NCI-H2081 (cell line): ENCODE measurements around the gene TMEM178A.
A peak's percentile ranks its signal among the peaks of the same experiment; 100 is the strongest.
"Not testable (repeated sequence)": the region's sequence is repeated elsewhere in the genome, so short reads cannot be mapped to it uniquely, and the experiment has no call there.

Experiments
- DNase-seq, 2 experiments: peaks; one replicate each; lab custom pipeline; 2025; lab: John Stamatoyannopoulos, UW

TMEM178A gene

DNA sequence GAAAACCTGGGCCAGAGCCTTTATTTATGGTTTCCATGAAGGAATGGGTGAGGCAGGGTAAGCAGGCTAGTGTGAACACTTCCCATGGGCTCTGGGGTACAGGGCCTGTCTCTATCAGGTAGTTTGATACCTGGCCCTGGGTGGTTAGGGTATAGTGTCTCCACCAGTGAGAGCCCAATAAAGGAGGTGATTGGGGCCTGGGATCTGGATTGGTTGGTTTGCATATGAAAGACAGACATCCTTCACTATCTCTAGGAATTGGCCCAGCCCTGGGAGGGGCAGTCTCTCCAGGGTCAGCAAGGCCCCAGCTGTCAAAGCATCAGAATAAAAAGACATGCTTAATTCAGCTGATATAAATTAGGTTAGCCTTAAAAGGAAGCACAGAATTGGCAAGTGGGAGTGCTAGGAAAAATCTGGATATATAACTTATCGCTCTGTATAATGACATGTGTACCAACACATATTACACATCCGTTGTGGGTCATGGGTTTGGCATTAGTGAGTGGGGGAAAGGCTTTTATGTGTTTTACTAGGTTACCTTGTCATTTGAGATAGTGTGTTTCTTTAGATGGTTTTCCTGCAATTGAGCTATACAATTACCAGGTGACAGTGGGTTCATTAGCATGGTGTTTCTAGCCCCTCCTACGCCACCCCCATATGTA lies 18.5 kb upstream of the TMEM178A start:
- DNase-seq: peak in 1 of 2 experiments; percentile 52

DNA sequence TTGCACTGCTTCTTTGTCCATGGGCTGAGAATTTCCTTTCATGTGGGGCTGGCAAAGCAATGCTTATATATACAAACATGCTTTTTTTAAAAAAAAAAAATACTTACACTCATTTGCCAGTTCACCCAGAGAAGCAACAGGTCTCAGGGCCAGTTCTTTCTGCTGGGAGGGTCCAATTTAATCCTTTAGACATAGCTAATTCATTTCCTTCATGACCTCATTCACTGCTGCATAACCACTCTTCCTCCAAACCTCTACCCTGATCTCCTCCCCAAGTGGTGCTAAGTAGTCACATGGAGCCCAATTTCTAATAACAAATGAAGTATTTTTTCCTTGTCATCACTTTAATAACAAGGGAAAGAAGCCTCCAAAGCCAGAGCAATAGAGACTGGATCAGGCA lies 17.1 kb upstream of the TMEM178A start:
- no peak for DNase-seq

DNA sequence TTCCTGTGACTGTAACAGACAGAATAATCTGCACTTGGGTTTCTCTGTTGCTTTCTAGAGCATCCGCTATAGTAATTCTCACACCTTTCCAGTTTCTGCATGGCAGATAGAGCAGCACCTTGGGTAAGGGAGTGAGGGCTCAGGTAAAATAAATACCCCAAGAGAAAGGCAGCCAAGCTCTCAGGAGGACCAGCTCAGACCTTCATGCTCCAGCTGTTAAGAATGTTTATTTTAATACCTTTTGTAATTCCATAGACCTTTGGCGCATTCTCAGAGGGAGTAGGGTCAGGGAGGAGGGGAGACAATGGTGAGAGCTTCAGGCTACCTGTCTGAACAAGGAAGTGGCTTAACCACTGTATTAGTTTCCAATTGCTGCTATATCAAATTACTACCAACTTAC lies 16.2 kb upstream of the TMEM178A start:
- DNase-seq: no peak

DNA sequence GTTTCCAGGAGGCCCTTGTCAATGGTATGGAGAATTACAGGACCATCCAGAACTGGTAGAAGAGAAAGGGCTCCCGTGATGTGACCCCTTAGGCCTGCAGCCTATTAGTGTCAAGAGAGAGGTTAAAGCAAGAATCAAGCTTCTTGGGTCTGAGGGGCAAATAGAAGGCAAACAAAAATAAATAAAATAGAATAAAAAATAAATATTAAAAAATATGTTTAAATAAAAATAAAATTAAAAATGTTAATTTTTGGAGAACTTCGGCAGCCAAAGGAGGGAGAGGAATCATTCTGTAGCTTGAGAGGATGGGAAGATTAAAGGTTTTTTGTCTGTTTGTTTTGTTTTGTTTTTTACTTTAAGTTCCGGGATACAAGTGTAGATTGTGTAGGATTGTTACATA lies 15.2 kb upstream of the TMEM178A start:
- no peak for DNase-seq

GRCh38 chr2:39656215-39656614 lies 9.5 kb upstream of the TMEM178A start:
- not testable (repeated sequence) for DNase-seq

DNA sequence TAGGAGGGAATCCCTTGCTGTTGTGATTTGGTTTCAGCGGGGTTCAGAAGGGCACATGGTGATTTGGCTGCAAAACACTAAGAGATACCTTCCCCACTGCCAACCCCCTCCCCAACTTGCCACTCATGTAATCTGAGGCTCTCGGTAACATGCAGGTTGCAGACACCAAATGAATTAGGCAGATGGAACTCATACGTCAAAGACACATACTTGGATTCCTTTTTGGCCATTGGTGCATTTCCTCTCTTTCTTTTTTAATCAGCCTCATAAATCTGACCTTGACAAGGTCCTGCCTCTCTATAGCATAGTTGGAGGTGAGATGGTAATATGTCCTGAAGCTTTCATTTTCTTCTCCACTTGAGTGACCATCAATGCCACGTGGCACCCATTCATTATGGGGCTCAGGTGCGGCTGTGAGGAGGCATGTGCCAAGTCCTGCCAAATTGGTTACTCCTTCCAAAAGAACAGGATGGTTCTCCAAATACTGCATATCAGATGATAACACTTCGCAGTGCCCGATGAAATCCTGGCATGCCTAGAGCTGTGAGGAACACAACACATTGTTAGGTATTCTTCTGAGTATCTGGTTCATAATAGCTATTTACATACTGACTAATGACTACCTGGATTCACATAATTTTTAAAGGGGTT lies 8.3 kb upstream of the TMEM178A start:
- DNase-seq: no peak

- DNase-seq: no peak
Observed at GRCh38 chr2:39658371-39658770, 7.3 kb upstream of the TMEM178A start.

GRCh38 chr2:39659765-39660611 lies 5.7 kb upstream of the TMEM178A start:
- DNase-seq: no peak

DNA sequence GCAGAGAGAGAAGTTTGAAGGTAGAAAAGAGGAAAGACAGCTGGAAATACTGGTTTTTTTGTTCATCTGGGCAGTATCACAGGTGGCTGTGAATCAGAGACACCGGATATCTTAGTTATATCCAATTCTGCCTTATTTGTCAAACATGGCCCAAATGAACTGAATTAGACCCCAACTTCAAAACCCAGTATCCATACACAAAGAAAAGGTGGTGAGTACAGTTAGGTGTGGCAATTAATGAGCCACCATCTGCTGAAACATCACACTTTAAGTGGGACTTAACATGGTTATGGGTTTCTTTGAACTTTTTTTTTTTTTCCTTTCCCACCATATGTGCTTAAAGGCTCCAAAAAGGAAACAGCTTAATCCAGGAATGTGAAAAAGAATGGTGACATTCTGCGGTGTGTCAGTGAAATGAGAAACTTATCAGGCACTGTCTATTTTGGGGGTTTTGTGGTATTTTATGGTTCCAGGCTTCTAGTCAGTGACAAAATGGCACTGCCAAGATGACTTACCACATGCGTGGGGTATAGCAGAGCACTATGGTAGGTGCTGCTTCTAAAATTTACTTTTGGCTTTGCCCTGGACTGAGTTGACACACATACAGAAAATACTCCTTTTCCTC lies 5.0 kb upstream of the TMEM178A start:
- DNase-seq: no peak

DNA sequence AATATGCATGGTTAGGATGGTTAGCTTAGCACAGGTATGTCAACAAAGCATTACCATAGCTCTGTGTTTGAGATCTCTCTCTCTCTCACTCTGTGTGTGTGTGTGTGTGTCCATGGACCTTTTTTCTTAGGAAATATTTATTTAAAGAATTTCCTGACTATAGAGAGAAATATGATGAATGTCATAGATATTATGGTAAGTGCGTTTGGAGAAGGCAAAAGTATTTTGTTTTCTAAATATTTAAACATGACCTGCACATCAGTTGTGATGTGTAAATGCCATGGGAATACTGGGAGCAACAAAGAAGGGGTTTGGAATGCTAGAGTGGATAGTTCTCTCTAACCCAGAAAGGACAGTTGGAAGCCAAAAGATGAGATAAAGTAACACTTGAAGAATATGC lies 3.9 kb upstream of the TMEM178A start:
- no peak for DNase-seq

DNA sequence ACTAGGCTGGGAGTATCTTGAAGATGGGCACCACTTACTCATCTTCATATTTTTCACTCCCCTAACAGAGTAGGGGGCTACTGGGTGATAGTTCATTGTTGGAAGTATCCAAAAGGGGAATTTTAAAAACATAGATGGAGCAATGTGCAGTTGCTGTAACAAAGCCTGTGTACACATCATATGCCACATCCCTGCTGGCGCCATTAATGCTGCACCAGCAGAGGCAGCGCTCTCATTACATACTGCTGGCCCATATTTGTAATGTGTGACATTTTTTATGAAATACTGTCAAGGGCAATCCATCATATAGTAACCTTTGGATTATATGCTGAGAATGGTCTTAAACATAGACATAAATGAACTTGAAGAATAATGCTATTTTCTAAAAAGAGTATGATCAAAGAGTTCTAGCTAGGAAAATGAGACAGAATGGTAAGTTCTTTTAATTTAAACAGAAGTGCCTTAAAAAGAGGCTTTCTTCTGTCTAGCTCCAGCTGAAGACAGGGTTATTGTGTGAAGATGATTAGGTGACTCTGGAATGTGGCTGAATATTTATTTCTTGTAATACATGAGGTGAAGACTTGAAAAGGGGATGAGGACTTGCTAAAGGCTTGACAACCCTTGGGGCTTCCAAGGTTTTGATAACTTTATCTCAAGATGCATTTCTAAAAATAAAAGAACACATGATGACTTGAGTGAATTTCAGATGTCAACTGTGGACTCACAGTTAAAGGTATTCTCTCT lies 2.4 kb upstream of the TMEM178A start:
- peak in 1 of 2 experiments; percentile 33 for DNase-seq

GRCh38 chr2:39664232-39664887 lies 1.4 kb upstream of the TMEM178A start:
- no peak for DNase-seq

DNA sequence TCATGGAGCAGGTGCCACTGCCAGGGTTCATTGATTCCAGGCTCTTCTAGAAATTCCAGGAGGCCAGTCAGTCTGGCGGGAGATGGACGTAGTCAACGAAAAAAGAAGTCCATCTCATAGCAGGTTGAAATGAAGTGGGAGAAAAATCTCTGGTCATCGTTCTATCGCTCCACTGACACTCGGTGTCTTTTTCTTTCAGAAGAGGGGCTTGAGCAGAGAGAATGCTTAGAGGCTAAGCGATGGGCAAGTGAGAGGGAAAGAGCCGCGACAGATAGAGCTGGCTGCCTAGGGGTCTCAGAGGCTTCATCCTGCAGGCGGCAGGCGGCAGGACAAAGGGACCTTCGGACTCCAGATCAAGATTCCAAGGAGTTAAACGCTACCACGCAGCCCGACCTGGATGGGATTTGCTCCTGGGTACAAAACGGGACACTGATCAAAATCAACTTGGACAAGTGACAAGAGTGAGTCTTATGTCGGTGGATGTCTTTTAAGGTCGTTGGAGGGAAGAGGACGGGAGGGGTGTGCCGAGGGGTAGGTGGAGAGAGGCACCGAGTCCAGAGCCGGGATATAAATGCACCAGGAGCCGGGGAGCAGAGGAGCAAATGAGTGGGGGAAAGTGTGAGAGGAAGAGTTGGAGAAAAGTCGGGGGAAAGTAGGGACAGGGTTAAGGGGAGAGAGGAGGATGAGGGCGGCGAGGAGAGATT lies 677 bp upstream of the TMEM178A start:
- no peak for DNase-seq

GRCh38 chr2:39666491-39667101 lies 879 bp downstream of the TMEM178A start:
- DNase-seq: no peak

DNA sequence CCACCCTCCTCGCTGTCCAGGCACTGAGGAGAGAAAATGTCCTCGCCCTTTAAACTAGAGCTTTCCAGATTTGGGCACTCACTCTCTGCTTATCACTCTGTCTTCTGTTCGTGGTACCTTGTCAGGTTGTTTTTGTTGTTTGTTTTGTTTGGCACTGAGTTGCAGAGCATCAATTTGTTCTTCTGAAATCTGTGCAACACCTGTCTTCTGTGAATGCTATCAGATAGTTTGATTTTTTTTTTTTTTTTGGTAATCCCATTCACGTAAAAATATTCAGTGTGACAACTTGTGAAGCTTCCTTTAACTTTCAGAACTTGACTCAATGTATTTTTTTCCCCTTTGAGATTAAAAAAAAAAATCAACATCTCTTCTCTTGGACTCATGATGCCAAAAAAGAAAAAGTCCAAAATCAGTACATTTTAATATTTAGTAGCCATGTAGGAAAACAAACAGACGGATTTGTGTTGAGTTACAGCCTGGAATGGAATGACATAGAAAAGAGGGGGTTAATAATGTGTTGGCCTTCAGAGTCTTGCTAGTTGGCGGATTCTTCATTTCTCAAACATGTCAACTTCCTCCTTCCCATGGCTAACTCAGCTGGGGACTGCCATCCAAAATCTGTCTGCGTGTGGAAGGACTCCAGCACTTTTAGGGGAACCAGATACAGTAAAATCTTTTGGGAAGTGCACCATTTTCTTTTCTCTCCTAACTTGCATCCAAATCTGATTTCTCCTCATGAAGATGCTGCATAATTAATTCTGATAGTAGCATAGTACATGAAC lies 1.6 kb downstream of the TMEM178A start:
- no peak for DNase-seq

GRCh38 chr2:39667886-39668276 lies 2.2 kb downstream of the TMEM178A start:
- no peak for DNase-seq

GRCh38 chr2:39668576-39669080 lies 2.9 kb downstream of the TMEM178A start:
- no peak for DNase-seq

GRCh38 chr2:39671604-39672003 lies 5.9 kb downstream of the TMEM178A start:
- no peak for DNase-seq

- no peak for DNase-seq
Observed at GRCh38 chr2:39673018-39673417, 7.3 kb downstream of the TMEM178A start.
